ENCODE results near the gene DNAH3.

DNAH3 gene

GRCh38 chr16:20884240-20884556 lies 266.4 kb downstream of the DNAH3 start:
- H3K9ac ChIP-seq (ENCODE audit: low read length in 5 of 5), result no peak overlapping the region
- H3K4me3 ChIP-seq (ENCODE audit: low read depth in 1 of 5, low read length in 5 of 5), result peak overlapping the region in 1 of 5 donors; percentile 15
- H3K36me3 ChIP-seq (ENCODE audit: control insufficient read depth in 5 of 5, insufficient read depth in 5 of 5, low read length in 5 of 5), result peaks cover 0 to 10% (median 4%) of the 10 kb centered on the region in 5 donors
- H3K27me3 ChIP-seq (ENCODE audit: control insufficient read depth in 5 of 5, insufficient read depth in 4 of 5, low read length in 5 of 5), result no peaks in the 10 kb centered on the region
- peak overlapping the region; percentile 88 for H3K27ac ChIP-seq (ENCODE audit: low read depth, low read length)
- peaks cover 0 to 78% (median 63%) of the 10 kb centered on the region in 5 donors for H3K4me1 ChIP-seq (ENCODE audit: control insufficient read depth in 5 of 5, insufficient read depth in 5 of 5, low read length in 5 of 5)
- no peaks in the 10 kb centered on the region for H3K9me3 ChIP-seq (ENCODE audit: control insufficient read depth in 5 of 5, low read length in 5 of 5)

- Histone ChIP-seq H3K4me1 (ENCODE audit: control insufficient read depth in 5 of 5, insufficient read depth in 5 of 5, low read length in 5 of 5) (peaks cover 0 to 83% (median 68%) of the 10 kb centered on the region in 5 donors), H3K27me3 (ENCODE audit: control insufficient read depth in 5 of 5, insufficient read depth in 4 of 5, low read length in 5 of 5) (no peaks in the 10 kb centered on the region), H3K9ac (ENCODE audit: low read length in 5 of 5) (peak overlapping the region in 1 of 5 donors; percentile 40), H3K36me3 (ENCODE audit: control insufficient read depth in 5 of 5, insufficient read depth in 5 of 5, low read length in 5 of 5) (peaks cover 0 to 10% (median 4%) of the 10 kb centered on the region in 5 donors), H3K27ac (ENCODE audit: low read depth, low read length) (peak overlapping the region; percentile 88), H3K9me3 (ENCODE audit: control insufficient read depth in 5 of 5, low read length in 5 of 5) (no peaks in the 10 kb centered on the region), H3K4me3 (ENCODE audit: low read depth in 1 of 5, low read length in 5 of 5) (peak overlapping the region in 1 of 5 donors; percentile 15)
Observed at GRCh38 chr16:20883554-20884239, 266.9 kb downstream of the DNAH3 start.
